Measurements from ENCODE around the gene NIPSNAP2.
"Not testable (repeated sequence)": the region's sequence is repeated elsewhere in the genome, so short reads cannot be mapped to it uniquely, and the experiment has no call there.

DNA sequence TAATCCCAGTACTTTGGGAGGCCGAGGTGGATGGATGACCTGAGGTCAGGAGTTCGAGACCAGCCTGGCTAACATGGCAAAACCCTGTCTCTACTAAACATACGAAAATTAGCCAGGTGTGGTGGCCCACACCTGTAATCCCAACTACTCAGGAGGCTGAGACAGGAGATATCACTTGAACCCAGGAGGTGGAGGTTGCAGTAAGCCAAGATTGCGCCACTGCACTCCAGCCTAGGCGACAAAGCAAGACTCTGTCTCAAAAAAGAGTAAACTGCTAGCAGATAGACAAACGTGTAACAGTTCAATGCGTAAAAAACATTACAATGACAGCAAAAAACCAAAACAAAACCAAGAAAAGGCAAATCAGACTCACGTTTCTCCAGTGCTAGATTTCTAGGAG, 67.2 kb downstream of the NIPSNAP2 start:
- TF ChIP-seq, protein P1, sequence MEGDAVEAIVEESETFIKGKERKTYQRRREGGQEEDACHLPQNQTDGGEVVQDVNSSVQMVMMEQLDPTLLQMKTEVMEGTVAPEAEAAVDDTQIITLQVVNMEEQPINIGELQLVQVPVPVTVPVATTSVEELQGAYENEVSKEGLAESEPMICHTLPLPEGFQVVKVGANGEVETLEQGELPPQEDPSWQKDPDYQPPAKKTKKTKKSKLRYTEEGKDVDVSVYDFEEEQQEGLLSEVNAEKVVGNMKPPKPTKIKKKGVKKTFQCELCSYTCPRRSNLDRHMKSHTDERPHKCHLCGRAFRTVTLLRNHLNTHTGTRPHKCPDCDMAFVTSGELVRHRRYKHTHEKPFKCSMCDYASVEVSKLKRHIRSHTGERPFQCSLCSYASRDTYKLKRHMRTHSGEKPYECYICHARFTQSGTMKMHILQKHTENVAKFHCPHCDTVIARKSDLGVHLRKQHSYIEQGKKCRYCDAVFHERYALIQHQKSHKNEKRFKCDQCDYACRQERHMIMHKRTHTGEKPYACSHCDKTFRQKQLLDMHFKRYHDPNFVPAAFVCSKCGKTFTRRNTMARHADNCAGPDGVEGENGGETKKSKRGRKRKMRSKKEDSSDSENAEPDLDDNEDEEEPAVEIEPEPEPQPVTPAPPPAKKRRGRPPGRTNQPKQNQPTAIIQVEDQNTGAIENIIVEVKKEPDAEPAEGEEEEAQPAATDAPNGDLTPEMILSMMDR (IDR thresholded peaks at IDR 0.05), result not testable (repeated sequence)
- not testable (repeated sequence) for TF ChIP-seq EZH2 (IDR thresholded peaks at IDR 0.05)

All from neural progenitor cell (in vitro differentiated cells).